Loucy (cell line): ENCODE measurements around the gene ENTHD1.

Experiments
- H2AFZ ChIP-seq: fragments of 200-600 bp; sonication (generic); 2 replicates; pipeline ENCODE4 v1.6.0; 2016; ENCODE audit warnings: antibody characterized with exemption, mild to moderate bottlenecking, low read length, moderate library complexity
- H3F3A ChIP-seq: fragments of 200-600 bp; 2 replicates; pipeline ENCODE4 v1.6.0; 2016; ENCODE audit warnings: antibody characterized with exemption, low read depth, mild to moderate bottlenecking
- H3K27me3 ChIP-seq: fragments of 200-600 bp; sonication (generic); 2 replicates; pipeline ENCODE4 v1.6.1; 2014; ENCODE audit warnings: low read length, mild to moderate bottlenecking; ENCODE audit not compliant: insufficient read depth, poor library complexity, severe bottlenecking
- H3K36me3 ChIP-seq: fragments of 200-600 bp; sonication (generic); 2 replicates; pipeline ENCODE4 v1.6.1; 2016; ENCODE audit warnings: low read length; ENCODE audit not compliant: insufficient read depth
- H3K4me1 ChIP-seq: fragments of 200-600 bp; sonication (generic); 2 replicates; pipeline ENCODE4 v1.5.1; 2014; ENCODE audit warnings: low read length, mild to moderate bottlenecking; ENCODE audit not compliant: insufficient read depth, poor library complexity, severe bottlenecking
- H3K4me2 ChIP-seq: fragments of 200-600 bp; sonication (generic); 2 replicates; pipeline ENCODE4 v1.6.0; 2014; ENCODE audit warnings: antibody characterized with exemption, low read length, low read depth, mild to moderate bottlenecking; ENCODE audit not compliant: poor library complexity, severe bottlenecking
- H3K4me3 ChIP-seq: fragments of 200-600 bp; sonication (generic); 2 replicates; pipeline ENCODE4 v1.5.1; 2014; ENCODE audit warnings: low read length, mild to moderate bottlenecking, mixed read lengths; ENCODE audit not compliant: poor library complexity, severe bottlenecking
- H3K79me2 ChIP-seq: fragments of 200-600 bp; sonication (generic); 2 replicates; pipeline ENCODE4 v1.6.1; 2014; ENCODE audit warnings: low read length; ENCODE audit not compliant: insufficient read depth
- H3K9ac ChIP-seq: fragments of 200-600 bp; sonication (generic); 2 replicates; pipeline ENCODE4 v1.6.0; 2014; ENCODE audit warnings: mild to moderate bottlenecking, low read depth, low read length, moderate library complexity; ENCODE audit not compliant: poor library complexity, severe bottlenecking
- H3K9me2 ChIP-seq: fragments of 200-600 bp; sonication (generic); replicated peaks from 2 replicates; pipeline ENCODE4 v1.6.1; 2016; ENCODE audit warnings: low read depth, low read length, mixed read lengths
- H3K9me3 ChIP-seq: fragments of 200-600 bp; sonication (generic); 2 replicates; pipeline ENCODE4 v1.6.1; 2014; ENCODE audit warnings: mild to moderate bottlenecking, antibody characterized with exemption, low read length, low read depth; ENCODE audit not compliant: insufficient read depth
- H4K20me1 ChIP-seq: fragments of 200-600 bp; sonication (generic); 2 replicates; pipeline ENCODE4 v1.6.0; 2014; ENCODE audit warnings: antibody characterized with exemption, low read length, mild to moderate bottlenecking; ENCODE audit not compliant: insufficient read depth, poor library complexity, severe bottlenecking
- CTCF ChIP-seq: fragments of 200-600 bp; sonication (generic); conservative IDR thresholded peaks from 2 replicates; pipeline ENCODE4 v1.5.1; 2014; ENCODE audit warnings: mild to moderate bottlenecking, antibody characterized with exemption, low read length
- EZH2phosphoT487 ChIP-seq: fragments of 200-600 bp; IDR thresholded peaks from 2 replicates; pipeline ENCODE4 v1.6.1; 2018; ENCODE audit warnings: antibody characterized with exemption, mild to moderate bottlenecking, moderate library complexity, borderline replicate concordance

Gene ENTHD1

DNA sequence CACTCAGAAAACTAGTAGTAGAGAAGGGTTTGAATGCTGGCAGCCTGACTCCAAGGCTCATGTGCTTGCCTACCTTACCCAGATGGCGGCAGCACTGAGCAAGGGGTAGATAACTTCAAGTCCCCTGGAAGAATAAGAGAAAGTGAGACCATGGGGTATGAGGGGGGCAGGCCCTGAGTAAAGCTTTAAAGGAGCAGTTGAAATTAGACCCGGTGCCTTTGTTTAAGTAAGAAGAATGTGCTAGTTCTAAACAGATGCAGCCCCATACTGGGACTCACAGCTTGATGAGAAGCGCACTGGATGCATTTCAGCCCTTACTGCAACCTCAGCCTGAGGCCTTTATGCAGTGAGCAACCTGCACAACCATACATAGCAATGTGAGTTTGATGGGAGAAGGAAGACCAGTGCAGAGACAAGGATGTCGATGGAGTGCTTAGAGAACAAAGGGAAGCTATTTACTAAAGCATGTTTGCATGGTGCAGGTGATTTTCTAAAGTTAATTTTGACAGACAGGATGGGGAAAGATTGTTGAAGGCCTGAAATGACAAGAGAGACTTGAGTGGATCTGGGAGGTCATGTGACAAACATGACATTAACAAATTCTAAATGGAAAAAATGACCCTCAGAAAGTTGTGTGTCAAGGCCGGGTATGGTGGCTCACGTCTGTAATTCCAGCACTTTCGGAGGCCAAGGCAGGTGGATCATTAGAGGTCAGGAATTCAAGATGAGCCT lies 39.5 kb upstream of the ENTHD1 start:
- H3K9me2 ChIP-seq = no peaks in the 10 kb centered on the region
- H3K4me3 ChIP-seq = no peak overlapping the region
- peak overlapping the region; percentile 16 for H3K4me2 ChIP-seq
- TF ChIP-seq CTCF = peak; percentile 90
- no peak for TF ChIP-seq EZH2phosphoT487
- H3K27me3 ChIP-seq = no peaks in the 10 kb centered on the region
- no peak overlapping the region for H2AFZ ChIP-seq
- peaks cover 100% of the 10 kb centered on the region for H3K79me2 ChIP-seq
- no peak overlapping the region for H3K9ac ChIP-seq
- peaks cover 94% of the 10 kb centered on the region for H3K4me1 ChIP-seq
- H3K9me3 ChIP-seq = no peaks in the 10 kb centered on the region
- H3K36me3 ChIP-seq = peaks cover 20% of the 10 kb centered on the region; the same call in 1 of the 2 replicates
- H3F3A ChIP-seq = no peaks in the 10 kb centered on the region
- peaks cover 70% of the 10 kb centered on the region for H4K20me1 ChIP-seq

DNA sequence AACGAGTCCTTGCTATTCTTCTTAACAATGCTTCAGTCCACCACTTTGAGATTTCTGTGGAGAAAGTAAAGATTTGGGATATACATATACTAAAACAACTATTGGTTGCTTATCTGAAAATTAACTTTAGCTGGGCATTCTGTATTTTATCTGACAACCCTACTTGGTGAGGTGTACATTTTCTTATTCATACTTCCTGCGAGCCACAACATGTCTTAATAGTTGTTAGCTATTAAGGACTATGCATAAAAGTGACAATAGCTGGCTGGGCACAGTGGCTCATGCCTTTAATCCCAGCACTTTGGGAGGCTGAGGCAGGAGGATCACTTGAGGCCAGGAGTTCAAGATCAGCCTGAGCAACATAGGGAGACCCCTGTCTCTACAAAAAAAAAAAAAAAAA lies 38.6 kb upstream of the ENTHD1 start:
- no peaks in the 10 kb centered on the region for H3K9me2 ChIP-seq
- no peaks in the 10 kb centered on the region for H3K9me3 ChIP-seq
- peaks cover 73% of the 10 kb centered on the region for H4K20me1 ChIP-seq
- no peaks in the 10 kb centered on the region for H3F3A ChIP-seq
- peak overlapping the region; percentile 34 for H3K4me2 ChIP-seq
- peaks cover 100% of the 10 kb centered on the region for H3K79me2 ChIP-seq
- H3K4me1 ChIP-seq = peaks cover 94% of the 10 kb centered on the region
- TF ChIP-seq EZH2phosphoT487 (no peak), CTCF (no peak)
- H3K27me3 ChIP-seq = no peaks in the 10 kb centered on the region
- peaks cover 20% of the 10 kb centered on the region; the same call in 1 of the 2 replicates for H3K36me3 ChIP-seq
- no peak overlapping the region for H3K9ac ChIP-seq
- no peak overlapping the region for H3K4me3 ChIP-seq
- H2AFZ ChIP-seq = no peak overlapping the region

DNA sequence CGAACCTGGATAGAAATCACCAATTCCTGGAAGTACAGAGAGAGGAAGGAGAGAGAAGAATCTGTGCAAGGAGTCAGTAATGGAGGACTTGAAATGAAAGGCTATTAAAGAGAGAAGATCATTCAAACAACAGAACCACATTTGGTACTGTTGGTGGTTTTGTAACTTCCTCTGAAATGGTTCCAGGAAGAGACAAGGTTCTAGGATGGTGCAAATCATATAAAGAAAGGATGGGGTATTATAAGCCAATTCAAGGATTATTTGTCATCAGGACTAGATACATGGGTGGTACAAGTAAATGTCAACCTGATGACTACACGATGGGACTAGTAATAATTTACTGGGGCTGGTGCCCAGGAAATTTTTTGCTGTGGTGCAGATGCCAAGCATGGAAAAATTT lies 37.7 kb upstream of the ENTHD1 start:
- H4K20me1 ChIP-seq = peaks cover 73% of the 10 kb centered on the region
- H3K9me2 ChIP-seq = no peaks in the 10 kb centered on the region
- peaks cover 100% of the 10 kb centered on the region for H3K79me2 ChIP-seq
- H3K9me3 ChIP-seq = no peaks in the 10 kb centered on the region
- peaks cover 94% of the 10 kb centered on the region for H3K4me1 ChIP-seq
- no peak overlapping the region for H3K9ac ChIP-seq
- H3F3A ChIP-seq = no peaks in the 10 kb centered on the region
- no peak for TF ChIP-seq CTCF
- TF ChIP-seq EZH2phosphoT487 = no peak
- no peaks in the 10 kb centered on the region for H3K27me3 ChIP-seq
- peaks cover 21% of the 10 kb centered on the region; the same call in 1 of the 2 replicates for H3K36me3 ChIP-seq
- no peak overlapping the region for H2AFZ ChIP-seq
- H3K4me2 ChIP-seq = peak overlapping the region; percentile 34
- H3K4me3 ChIP-seq = peak overlapping the region; percentile 4
